GM18951 (cell line): ENCODE measurements around the gene KCNMB2.

ENCODE experiments used
- POLR2A ChIP-seq: IDR thresholded peaks from 4 replicates; pipeline ENCODE4 v1.6.1; 2011; ENCODE audit warnings: mild to moderate bottlenecking; ENCODE audit not compliant: insufficient read length, insufficient read depth; ENCODE audit errors: extremely low read depth
- in situ Hi-C: fragments of 300-500 bp; cut with MboI; formaldehyde crosslinking; loops from one replicate; pipeline ENCODE4 v1.12.0; 2022; ENCODE audit warnings: low sequenced_read_pairs, mixed read lengths, inconsistent platforms; ENCODE audit not compliant: unreplicated experiment

Gene KCNMB2

GRCh38 chr3:178686826-178687225 lies 150.6 kb downstream of the KCNMB2 start:
- in situ Hi-C loops = no loop called here
- TF ChIP-seq POLR2A = no peak

GRCh38 chr3:178690571-178690970 lies 154.3 kb downstream of the KCNMB2 start:
- TF ChIP-seq POLR2A = no peak

DNA sequence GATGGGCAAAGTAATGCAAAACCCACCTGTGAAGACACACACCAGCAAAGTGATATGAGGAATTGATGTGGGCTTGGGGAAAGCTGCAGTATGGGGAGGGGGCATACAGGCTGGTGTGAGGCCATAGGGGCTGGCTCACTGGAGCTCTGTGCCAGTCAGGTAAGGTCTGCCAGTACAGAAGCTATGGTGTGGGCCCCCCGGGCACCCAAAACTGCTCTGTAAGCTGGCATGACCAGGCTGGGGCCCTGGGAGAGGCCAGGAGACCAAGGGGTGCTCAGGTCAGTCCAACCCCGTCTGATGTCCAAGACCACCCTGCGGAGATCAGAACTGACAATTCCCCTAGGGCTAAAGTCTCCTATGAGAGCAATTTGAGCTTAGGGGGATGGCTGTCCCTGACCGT lies 163.1 kb downstream of the KCNMB2 start:
- in situ Hi-C loops = no loop called here

More at GRCh38 chr3:178690571-178690970, 154.3 kb downstream of the KCNMB2 start:
- in situ Hi-C loops = no loop called here

DNA sequence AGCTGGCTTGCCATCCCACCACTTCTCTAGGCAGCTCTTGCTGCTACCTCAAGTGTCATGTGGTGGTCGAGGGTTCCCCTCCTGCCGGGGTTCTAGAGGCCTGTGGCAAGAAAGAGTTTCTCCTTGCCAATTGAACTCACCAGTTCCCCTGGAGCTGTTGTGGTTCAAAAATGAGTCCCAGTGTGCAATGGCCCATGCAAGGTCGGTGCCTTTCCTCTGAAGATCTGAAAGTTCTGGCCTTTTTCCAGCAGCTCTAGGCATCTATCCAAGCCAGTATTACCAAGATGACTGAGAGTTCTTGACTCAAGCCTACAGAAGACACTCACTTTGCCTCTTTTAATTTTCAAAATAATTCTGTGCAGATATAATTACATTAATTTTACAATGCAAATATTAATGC lies 163.6 kb downstream of the KCNMB2 start:
- TF ChIP-seq POLR2A = no peak

More for the DNA sequence above, 163.1 kb downstream of the KCNMB2 start:
- TF ChIP-seq POLR2A = no peak

DNA sequence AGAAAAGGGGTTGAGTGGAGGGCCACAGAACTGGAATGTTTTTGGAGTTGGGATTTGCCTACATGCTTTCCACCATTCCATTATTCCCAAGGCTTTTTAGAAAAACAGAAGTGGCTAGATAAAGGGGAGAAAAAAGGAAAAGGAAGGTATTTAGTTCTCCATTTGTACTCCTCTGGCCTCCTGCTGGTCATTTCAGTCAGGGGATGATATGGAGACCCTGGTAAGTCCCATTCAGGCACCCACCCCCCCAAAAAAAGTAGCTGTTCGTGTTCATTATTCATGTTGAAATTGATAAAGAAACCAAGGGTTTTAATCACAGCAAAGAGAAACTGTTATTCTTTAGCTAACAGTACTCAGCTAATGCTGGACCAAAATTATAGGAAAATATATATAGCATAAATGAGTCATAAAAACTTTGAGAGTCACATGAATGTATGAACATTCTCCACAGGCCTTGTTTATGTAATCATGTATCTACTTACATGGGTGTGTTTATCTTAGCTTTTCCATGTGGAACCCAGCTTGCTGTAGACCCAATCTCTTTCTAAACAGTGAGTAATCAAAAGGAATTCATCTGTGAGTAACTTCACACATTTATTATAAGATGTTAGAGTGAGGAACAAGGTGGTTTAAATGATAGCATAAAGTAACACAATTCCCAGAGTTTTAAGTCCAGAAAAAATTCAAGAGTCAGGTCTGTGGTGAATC lies 167.2 kb downstream of the KCNMB2 start:
- TF ChIP-seq POLR2A = no peak
- in situ Hi-C loops = no loop called here

More for the DNA sequence above, 163.6 kb downstream of the KCNMB2 start:
- in situ Hi-C loops = no loop called here

GRCh38 chr3:178705925-178706324 lies 169.7 kb downstream of the KCNMB2 start:
- in situ Hi-C loops = no loop called here
- TF ChIP-seq POLR2A = no peak

DNA sequence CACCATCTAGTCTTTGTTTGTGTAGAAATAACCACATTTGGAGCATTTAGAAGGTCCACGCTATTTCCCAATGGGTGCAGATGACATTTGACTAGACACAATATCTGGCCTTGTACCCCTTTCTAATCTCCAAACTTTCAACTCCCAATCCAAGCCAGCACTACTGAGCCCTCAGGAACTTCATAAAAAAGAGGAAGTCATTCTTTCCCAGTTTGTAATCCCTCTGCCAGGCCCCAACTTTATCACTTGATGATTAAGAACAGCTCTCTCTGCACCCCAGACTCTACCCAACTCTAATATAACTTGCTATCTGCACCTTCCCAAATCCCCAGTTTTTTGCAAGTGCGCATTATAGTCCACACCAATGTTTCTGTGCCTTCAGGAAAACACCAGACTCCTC lies 170.2 kb downstream of the KCNMB2 start:
- in situ Hi-C loops = no loop called here
- TF ChIP-seq POLR2A = no peak

DNA sequence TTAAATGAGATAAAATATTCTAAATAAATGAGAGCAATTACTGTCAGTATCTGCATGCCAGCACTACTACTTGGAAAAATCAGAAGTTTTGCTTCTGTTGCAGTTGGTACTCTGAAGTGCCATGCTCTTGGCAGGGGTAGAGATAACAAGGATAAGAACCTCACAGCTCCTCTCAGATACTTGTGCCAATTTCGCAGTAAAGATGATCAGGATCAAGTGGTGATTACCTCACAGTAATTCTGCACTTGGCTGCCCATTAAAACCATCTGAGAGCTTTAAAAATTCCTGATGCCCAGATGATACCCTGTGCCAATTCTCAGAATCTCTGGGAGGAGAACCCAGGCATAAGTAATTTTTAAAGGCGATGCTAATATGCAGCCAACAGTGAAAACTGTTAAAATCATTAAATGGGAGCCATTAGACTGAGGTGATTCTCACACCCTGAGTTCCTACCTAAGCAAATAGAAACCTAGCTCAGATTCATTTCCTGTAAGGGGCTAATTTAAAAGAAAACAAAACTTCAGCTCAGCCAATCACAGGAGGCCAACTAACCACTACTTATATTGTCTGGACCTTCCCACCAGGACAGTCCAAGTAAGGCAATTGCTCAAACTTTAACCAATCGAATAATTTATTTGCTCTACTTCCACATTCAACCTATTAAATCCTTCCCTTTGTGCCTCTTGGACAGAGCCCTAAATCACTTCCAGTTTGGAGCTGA lies 171.2 kb downstream of the KCNMB2 start:
- no peak for TF ChIP-seq POLR2A
- in situ Hi-C loops = no loop called here

GRCh38 chr3:178709051-178709450 lies 172.8 kb downstream of the KCNMB2 start:
- no peak for TF ChIP-seq POLR2A
- in situ Hi-C loops = no loop called here

GRCh38 chr3:178711753-178712152 lies 175.5 kb downstream of the KCNMB2 start:
- TF ChIP-seq POLR2A = no peak
- in situ Hi-C loops = no loop called here

GRCh38 chr3:178712247-178712646 lies 176.0 kb downstream of the KCNMB2 start:
- in situ Hi-C loops = no loop called here
- TF ChIP-seq POLR2A = no peak

GRCh38 chr3:178714925-178715832 lies 178.9 kb downstream of the KCNMB2 start:
- in situ Hi-C loops = no loop called here
- TF ChIP-seq POLR2A = no peak

DNA sequence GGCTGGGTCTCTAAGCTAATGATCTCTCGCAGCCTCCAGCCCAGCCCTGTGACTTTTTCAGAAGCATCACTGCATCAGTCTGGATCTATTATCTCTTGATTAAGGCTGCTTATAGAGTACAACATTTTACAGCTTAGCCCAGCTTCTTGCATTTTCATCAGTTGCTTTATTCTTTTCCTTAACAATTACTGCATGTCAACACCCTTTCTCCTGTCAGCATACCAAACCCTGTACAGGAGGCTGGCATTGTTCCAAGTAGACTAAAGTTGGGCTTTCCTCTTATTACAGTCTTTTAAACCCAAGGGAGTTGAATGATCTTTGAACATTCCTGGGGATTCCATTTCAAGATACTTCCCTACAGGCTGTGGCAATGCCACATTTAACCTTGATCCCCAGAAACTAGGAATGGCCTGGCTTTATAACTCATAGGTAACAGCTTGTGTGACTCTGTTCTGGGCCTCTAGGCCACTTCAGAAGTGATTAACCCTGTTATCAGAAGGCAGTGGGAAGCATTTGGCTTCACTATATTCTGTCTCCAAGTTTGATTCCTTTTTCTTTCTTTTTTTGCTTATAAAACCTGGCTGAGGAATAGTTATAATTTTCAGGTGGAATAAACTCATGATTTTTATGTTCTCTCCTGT lies 182.9 kb downstream of the KCNMB2 start:
- TF ChIP-seq POLR2A = no peak
- in situ Hi-C loops = no loop called here
